NCI-H187 (cell line): ENCODE results near the gene BPI.
"Not testable (repeated sequence)": the region's sequence is repeated elsewhere in the genome, so short reads cannot be mapped to it uniquely, and the experiment has no call there.

Source experiments
- DNase-seq, 2 experiments: peaks; one replicate each; lab custom pipeline; 2025; lab: John Stamatoyannopoulos, UW

Gene BPI

GRCh38 chr20:38303908-38304379 lies at the start of gene BPI:
Gene BPI (plus strand): TSS chr20:38304156. CDS start chr20:38304224, 68 bp downstream.
- no peak for DNase-seq

- DNase-seq, result not testable (repeated sequence)
These were observed 49.3 kb upstream of the BPI start for GRCh38 chr20:38254621-38255020.

- no peak for DNase-seq
These were observed 48.6 kb upstream of the BPI start for GRCh38 chr20:38255393-38255792.

GRCh38 chr20:38256021-38256420 lies 47.9 kb upstream of the BPI start:
- DNase-seq, result no peak

- no peak for DNase-seq
These were observed 47.0 kb upstream of the BPI start for GRCh38 chr20:38256966-38257365.

- no peak for DNase-seq
These were observed 45.3 kb upstream of the BPI start for GRCh38 chr20:38258545-38259215.

- no peak for DNase-seq
These were observed 44.0 kb upstream of the BPI start for GRCh38 chr20:38260025-38260377.

- DNase-seq, result no peak
These were observed 43.4 kb upstream of the BPI start, which contains the start of gene KIAA1755 for GRCh38 chr20:38260378-38261053. Gene KIAA1755 (minus strand): TSS chr20:38260735. CDS start chr20:38260500, 235 bp downstream.

GRCh38 chr20:38261054-38261390 lies 42.9 kb upstream of the BPI start:
- no peak for DNase-seq

GRCh38 chr20:38262931-38263330 lies 41.0 kb upstream of the BPI start:
- no peak for DNase-seq

- DNase-seq, result no peak
These were observed 37.5 kb upstream of the BPI start for GRCh38 chr20:38266426-38266825.

GRCh38 chr20:38267296-38267695 lies 36.7 kb upstream of the BPI start:
- no peak for DNase-seq

GRCh38 chr20:38267901-38268514 lies 35.9 kb upstream of the BPI start:
- DNase-seq, result no peak

- DNase-seq, result no peak
These were observed 34.9 kb upstream of the BPI start for GRCh38 chr20:38269040-38269439.

- DNase-seq, result no peak
These were observed 34.2 kb upstream of the BPI start for GRCh38 chr20:38269715-38270114.

GRCh38 chr20:38270869-38271605 lies 32.9 kb upstream of the BPI start:
- no peak for DNase-seq

- DNase-seq, result no peak
These were observed 32.3 kb upstream of the BPI start for GRCh38 chr20:38271608-38272120.

- no peak for DNase-seq
These were observed 31.6 kb upstream of the BPI start for GRCh38 chr20:38272398-38272797.

GRCh38 chr20:38272961-38273360 lies 31.0 kb upstream of the BPI start:
- no peak for DNase-seq

GRCh38 chr20:38275815-38276550 lies 28.0 kb upstream of the BPI start:
- no peak for DNase-seq

- no peak for DNase-seq
These were observed 26.7 kb upstream of the BPI start for GRCh38 chr20:38277285-38277684.

- no peak for DNase-seq
These were observed 26.3 kb upstream of the BPI start for GRCh38 chr20:38277691-38278090.
